ENCODE measurements around the gene IFT43. TPM values are rescaled to one million over a fixed set of nuclear protein-coding genes. Genes with fewer than 3 reads are reported as not detected.
A peak's percentile ranks its signal among the peaks of the same experiment; 100 is the strongest.

The IFT43 gene
- total and polyA plus RNA-seq, 9 of the 15 experiments (the other 6 are each of a cell fraction or from before 2014, with no cell fraction given) = 4.9 to 12.8 (median 8.0) TPM

- TF ChIP-seq TCFL5 (CRISPR knock-in tag; conservative IDR thresholded peaks at IDR 0.05) = no peak
- TF ChIP-seq SUPT5H (IDR thresholded peaks at IDR 0.05) = no peak
- no peak for TF ChIP-seq ZBTB11 (CRISPR knock-in tag; IDR thresholded peaks at IDR 0.05)
- TF ChIP-seq ZNF830 (CRISPR knock-in tag; IDR thresholded peaks at IDR 0.05) = no peak
- no peak for TF ChIP-seq PCBP2 (IDR thresholded peaks at IDR 0.05; ENCODE audit: low read depth, low read length, poor library complexity, severe bottlenecking)
- no peak for TF ChIP-seq ZFP1 (CRISPR knock-in tag; IDR thresholded peaks at IDR 0.05)
- no peak for TF ChIP-seq POLR2AphosphoS5 (IDR thresholded peaks at IDR 0.05; ENCODE audit: control insufficient read depth, insufficient read depth, low read depth, low read length)
- TF ChIP-seq L3MBTL2 (IDR thresholded peaks at IDR 0.05) = no peak
- TF ChIP-seq NRF1 (conservative IDR thresholded peaks at IDR 0.05 in 1 of 2, IDR thresholded peaks at IDR 0.05 in 1 of 2) = 0 out of 4 replicates have a peak, but pooled peaks of 1 of the 2 experiments have one; percentile 8
- TF ChIP-seq WHSC1 (IDR thresholded peaks at IDR 0.05; ENCODE audit: low read length) = no peak
- no peak for TF ChIP-seq FOXM1 (IDR thresholded peaks at IDR 0.05; ENCODE audit: low read depth)
- no peak for TF ChIP-seq FOXM1 (CRISPR knock-in tag; IDR thresholded peaks at IDR 0.05; ENCODE audit: low read depth)
- no peak for TF ChIP-seq POLR2A (conservative IDR thresholded peaks at IDR 0.05)
- TF ChIP-seq TGIF2 (CRISPR knock-in tag; IDR thresholded peaks at IDR 0.05) = no peak
- TF ChIP-seq SFPQ (IDR thresholded peaks at IDR 0.05; ENCODE audit: low read depth, low read length) = no peak
- TF ChIP-seq ARHGAP35 (IDR thresholded peaks at IDR 0.05; ENCODE audit: partially characterized antibody) = no peak
- no peak for TF ChIP-seq ZNF77 (CRISPR knock-in tag; IDR thresholded peaks at IDR 0.05)
- peak in 1 of 2 experiments; percentile 24; a peak in 2 of 4 replicates for TF ChIP-seq RAD21 (CRISPR knock-in tag; conservative IDR thresholded peaks at IDR 0.05 in 1 of 2, IDR thresholded peaks at IDR 0.05 in 1 of 2)
- WGBS (ENCODE audit: insufficient coverage, low coverage, missing lambda C conversion rate) = 2% methylated on average over 7 of the region's 8 CpGs
- no peaks in the 10 kb centered on the region for H3K79me2 ChIP-seq (ENCODE audit: control insufficient read depth, insufficient read depth, low read length)
- POLR2A ChIA-PET = interaction anchor here (0.6 kb wide), 1 partner anchor 900 kb away, joined by 3 read pairs; no protein-coding TSS in a partner anchor
- intact Hi-C loops (cut with micrococcal nuclease) (no loop called here), in situ Hi-C loops (cut with MboI) (no loop called here)
- peak; percentile 78 for ATAC-seq
- no peaks in the 10 kb centered on the region for H3K9me1 ChIP-seq (ENCODE audit: control insufficient read depth, insufficient read depth, low read length)
- peaks cover 0 to 7% of the 10 kb centered on the region in 2 experiments; a peak in 2 of 5 replicates for H3K4me1 ChIP-seq (replicated peaks in 1 of 2; ENCODE audit: control insufficient read depth in 2 of 2, insufficient read depth in 2 of 2, low read length in 2 of 2)
- no peak overlapping the region for H3K9ac ChIP-seq (ENCODE audit: insufficient read depth in 1 of 2, low read depth in 2 of 2, low read length in 2 of 2)
- peaks cover 12 to 38% of the 10 kb centered on the region in 2 experiments; a peak in 4 of 5 replicates for H3K27me3 ChIP-seq (ENCODE audit: control insufficient read depth in 2 of 2, insufficient read depth in 2 of 2, low read length in 2 of 2)
- no peak overlapping the region for H2AFZ ChIP-seq (ENCODE audit: low read depth, low read length)
- DNase-seq (ENCODE audit: extremely low read depth in 1 of 4, low spot score in 3 of 4) = no peak
- no TSS peak for BruUV-seq (replicated peaks)
- H3K27ac ChIP-seq (ENCODE audit: extremely low read depth, low read depth, low read length) = no peak overlapping the region
- H3K4me3 ChIP-seq = no peak overlapping the region
- FAIRE-seq = no peak
- H3K4me2 ChIP-seq (ENCODE audit: insufficient read depth, low read length) = no peak overlapping the region
- CTCF ChIA-PET (ENCODE audit: low intra/inter-chr PET ratio) = no interaction called here
- no peaks in the 10 kb centered on the region for H3K36me3 ChIP-seq (ENCODE audit: control insufficient read depth, insufficient read depth, low read length)
- no peaks in the 10 kb centered on the region for H3K9me3 ChIP-seq (replicated peaks; ENCODE audit: control insufficient read depth, insufficient read depth, low read depth, low read length)
- H4K20me1 ChIP-seq (replicated peaks; ENCODE audit: control insufficient read depth, insufficient read depth, low read length) = no peaks in the 10 kb centered on the region
Observed at GRCh38 chr14:76098047-76098446, 112.5 kb downstream of the IFT43 start.

All from K562 (cell line).